ENCODE measurements around the gene WDR5. TPM values are rescaled to one million over a fixed set of nuclear protein-coding genes. Genes with fewer than 3 reads are reported as not detected.
A peak's percentile ranks its signal among the peaks of the same experiment; 100 is the strongest.

Gene WDR5
- total and polyA plus RNA-seq, 3 experiments from 2014 or later = 16.4 to 64.3 (median 62.2) TPM

DNA sequence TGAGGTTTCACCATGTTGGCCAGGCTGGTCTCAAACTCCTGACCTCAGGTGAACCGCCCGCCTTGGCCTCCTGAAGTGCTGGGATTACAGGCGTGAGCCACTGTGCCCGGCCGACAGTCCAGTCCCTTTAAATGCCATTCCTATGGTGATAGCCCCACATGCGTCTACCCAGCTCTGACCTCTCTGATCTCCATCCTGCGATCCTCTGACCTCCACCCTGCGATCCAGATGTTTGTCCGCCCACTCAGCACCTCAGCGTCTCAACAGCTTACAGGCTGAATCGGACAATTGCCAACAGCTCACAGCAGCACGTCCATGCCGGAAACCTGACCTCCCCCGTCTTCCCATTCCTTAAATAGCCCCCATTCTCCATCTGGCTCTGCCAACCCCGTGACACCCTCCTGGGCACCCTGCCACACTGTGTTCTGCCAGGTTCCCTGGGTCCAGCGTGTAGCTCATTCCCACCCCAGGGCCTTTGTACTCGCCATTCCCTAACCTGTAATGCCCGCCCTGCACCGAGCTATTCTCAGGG is 72.5 kb downstream of the WDR5 start:
- no peaks in the 10 kb centered on the region for H3K4me1 Mint-ChIP-seq
- peak overlapping the region in 2 of 8 donors; percentile 78 to 87 for H3K27ac Mint-ChIP-seq
- H3K9me3 Mint-ChIP-seq = peaks cover 3 to 7% (median 5%) of the 10 kb centered on the region in 5 donors
- POLR2A ChIA-PET = no interaction called here
- Histone ChIP-seq H3K9me3 (ENCODE audit: low read length) (no peaks in the 10 kb centered on the region), H3K4me3 (ENCODE audit: low read length) (no peak overlapping the region), H3K4me1 (ENCODE audit: insufficient read depth, low read length) (no peaks in the 10 kb centered on the region), H3K27me3 (ENCODE audit: insufficient read depth, low read length, poor library complexity, severe bottlenecking) (no peaks in the 10 kb centered on the region), H3K27ac (ENCODE audit: low read depth, low read length) (no peak overlapping the region), H3K36me3 (ENCODE audit: insufficient read depth, low read length) (no peaks in the 10 kb centered on the region)
- peak in 1 of 5 donors; percentile 26 for DNase-seq
- peaks cover 0 to 8% (median 0%) of the 10 kb centered on the region in 3 donors for H3K36me3 Mint-ChIP-seq
- CTCF ChIA-PET = no interaction called here
- H3K4me3 Mint-ChIP-seq = no peak overlapping the region
- H3K27me3 Mint-ChIP-seq = peaks cover 2 to 7% of the 10 kb centered on the region in 2 donors

DNA sequence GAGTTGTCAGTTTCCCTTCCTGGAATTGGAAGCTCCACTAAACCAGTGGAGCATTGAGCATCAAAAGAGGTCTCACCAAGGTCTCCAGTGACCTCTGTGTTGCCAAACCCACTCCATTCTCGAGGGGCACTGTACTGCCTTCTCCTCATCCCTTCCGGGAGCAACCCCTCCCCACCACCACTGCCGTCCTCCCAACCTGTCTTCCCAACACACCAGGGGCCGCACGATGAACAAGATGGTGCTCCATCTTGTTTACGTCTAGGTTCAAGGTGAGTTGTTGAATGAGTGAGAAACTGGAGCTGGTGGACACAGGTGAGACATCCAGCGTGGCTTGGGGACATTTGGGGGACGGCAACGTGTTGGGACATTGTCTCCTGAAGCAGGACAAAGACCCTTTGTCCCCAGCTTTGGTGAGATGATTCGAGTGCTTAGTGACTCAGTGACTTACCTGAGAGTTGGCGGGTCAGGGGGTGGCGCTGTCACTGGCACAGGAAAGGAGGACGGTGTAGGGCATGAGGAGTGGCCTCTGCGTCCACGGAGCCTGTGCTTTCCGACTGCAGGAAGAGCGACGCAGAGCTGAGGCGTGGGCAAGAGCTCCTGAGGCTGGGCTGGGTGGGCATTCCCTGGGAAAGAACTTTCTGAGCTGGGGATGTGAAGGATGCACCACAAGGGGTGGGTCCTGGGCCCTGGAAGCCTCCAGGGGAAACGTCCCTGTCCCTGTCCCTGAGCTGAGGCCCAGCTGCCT is 73.3 kb downstream of the WDR5 start:
- ChIA-PET CTCF (no interaction called here), POLR2A (no interaction called here)
- H3K4me1 Mint-ChIP-seq = no peaks in the 10 kb centered on the region
- Histone ChIP-seq H3K4me1 (ENCODE audit: insufficient read depth, low read length) (no peaks in the 10 kb centered on the region), H3K4me3 (ENCODE audit: low read length) (no peak overlapping the region), H3K36me3 (ENCODE audit: insufficient read depth, low read length) (no peaks in the 10 kb centered on the region), H3K27ac (ENCODE audit: low read depth, low read length) (no peak overlapping the region), H3K9me3 (ENCODE audit: low read length) (no peaks in the 10 kb centered on the region), H3K27me3 (ENCODE audit: insufficient read depth, low read length, poor library complexity, severe bottlenecking) (no peaks in the 10 kb centered on the region)
- H3K4me3 Mint-ChIP-seq = no peak overlapping the region
- peaks cover 3 to 5% (median 4%) of the 10 kb centered on the region in 5 donors for H3K9me3 Mint-ChIP-seq
- H3K27ac Mint-ChIP-seq = peak overlapping the region in 1 of 8 donors; percentile 81
- peaks cover 2 to 7% of the 10 kb centered on the region in 2 donors for H3K27me3 Mint-ChIP-seq
- peak in 1 of 5 donors; percentile 20 for DNase-seq
- H3K36me3 Mint-ChIP-seq = peaks cover 0 to 8% (median 0%) of the 10 kb centered on the region in 3 donors

Other genes starting within 250 kb of the WDR5 start
- gene VAV2, start 143.8 kb upstream of the WDR5 start, total RNA-seq = 1 to 10 TPM; 6.0 to 7.6 TPM
- 1.1 TPM for gene VAV2, start 143.8 kb upstream of the WDR5 start, polyA plus RNA-seq
- 10 to 100 TPM; 15.4 TPM for gene BRD3OS, start 110.6 kb upstream of the WDR5 start, total RNA-seq
- 26.2 TPM for gene BRD3OS, start 110.6 kb upstream of the WDR5 start, polyA plus RNA-seq
- gene BRD3, start 68.1 kb upstream of the WDR5 start, total RNA-seq = 10 to 100 TPM; 35.5 to 39.4 TPM
- gene BRD3, start 68.1 kb upstream of the WDR5 start, polyA plus RNA-seq = 41.5 TPM
- 10 to 100 TPM in 1 of 2 experiments, 1 to 10 TPM in 1; 9.7 to 15.5 TPM for gene RNU6ATAC, start 28.5 kb downstream of the WDR5 start, total RNA-seq
- not detected for gene RNU6ATAC, start 28.5 kb downstream of the WDR5 start, polyA plus RNA-seq
- 1 to 10 TPM; 9.9 to 10.0 TPM for gene RXRA, start 190.4 kb downstream of the WDR5 start, total RNA-seq
- gene RXRA, start 190.4 kb downstream of the WDR5 start, polyA plus RNA-seq = 2.1 TPM

Measured in CD8-positive, alpha-beta memory T cell (primary cell).